ENCODE data around the gene WDR43.

DNA sequence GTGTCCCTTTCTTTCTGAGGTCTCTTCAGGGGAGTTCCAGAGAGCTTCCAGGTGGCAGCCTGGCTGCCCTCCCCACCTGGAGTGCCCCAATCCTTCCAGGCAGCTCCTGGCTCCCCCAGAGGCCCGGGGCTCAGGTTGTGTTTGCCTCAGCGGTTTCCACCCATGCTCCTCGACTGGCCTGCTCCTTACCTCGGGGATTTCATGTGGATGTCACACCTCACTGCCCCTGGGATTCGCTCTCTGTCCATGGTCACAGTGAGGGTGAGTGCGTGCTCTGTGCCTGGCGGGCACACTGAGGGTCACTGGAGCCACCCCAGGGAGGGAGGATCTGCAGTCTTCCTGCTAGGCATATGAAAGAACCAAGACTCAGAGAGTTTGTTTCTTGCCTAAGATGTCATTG, 84.6 kb downstream of the WDR43 start:
- TF ChIP-seq, protein P1, sequence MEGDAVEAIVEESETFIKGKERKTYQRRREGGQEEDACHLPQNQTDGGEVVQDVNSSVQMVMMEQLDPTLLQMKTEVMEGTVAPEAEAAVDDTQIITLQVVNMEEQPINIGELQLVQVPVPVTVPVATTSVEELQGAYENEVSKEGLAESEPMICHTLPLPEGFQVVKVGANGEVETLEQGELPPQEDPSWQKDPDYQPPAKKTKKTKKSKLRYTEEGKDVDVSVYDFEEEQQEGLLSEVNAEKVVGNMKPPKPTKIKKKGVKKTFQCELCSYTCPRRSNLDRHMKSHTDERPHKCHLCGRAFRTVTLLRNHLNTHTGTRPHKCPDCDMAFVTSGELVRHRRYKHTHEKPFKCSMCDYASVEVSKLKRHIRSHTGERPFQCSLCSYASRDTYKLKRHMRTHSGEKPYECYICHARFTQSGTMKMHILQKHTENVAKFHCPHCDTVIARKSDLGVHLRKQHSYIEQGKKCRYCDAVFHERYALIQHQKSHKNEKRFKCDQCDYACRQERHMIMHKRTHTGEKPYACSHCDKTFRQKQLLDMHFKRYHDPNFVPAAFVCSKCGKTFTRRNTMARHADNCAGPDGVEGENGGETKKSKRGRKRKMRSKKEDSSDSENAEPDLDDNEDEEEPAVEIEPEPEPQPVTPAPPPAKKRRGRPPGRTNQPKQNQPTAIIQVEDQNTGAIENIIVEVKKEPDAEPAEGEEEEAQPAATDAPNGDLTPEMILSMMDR (conservative IDR thresholded peaks at IDR 0.05): no peak
- TF ChIP-seq ZFX (IDR thresholded peaks at IDR 0.05): no peak
